Endothelial cell (in vitro differentiated cells): Measurements from ENCODE around the gene EML4. TPM values are rescaled to one million over a fixed set of nuclear protein-coding genes. Genes with fewer than 3 reads are reported as not detected.

Source experiments
- DNase-seq: peaks from one replicate; pipeline ENCODE4 v3.0.0; 2021; ENCODE audit warnings: low spot score
- H3K27ac Mint-ChIP-seq: one replicate; pipeline ENCODE4 v1.8.0; 2021; ENCODE audit warnings: mixed read lengths, inconsistent platforms; ENCODE audit not compliant: unreplicated experiment
- H3K27me3 Mint-ChIP-seq: one replicate; pipeline ENCODE4 v1.8.0; 2021; ENCODE audit warnings: mild to moderate bottlenecking, moderate library complexity, mixed read lengths, inconsistent platforms; ENCODE audit not compliant: unreplicated experiment
- H3K36me3 Mint-ChIP-seq: one replicate; pipeline ENCODE4 v1.8.0; 2021; ENCODE audit warnings: mild to moderate bottlenecking, low read depth, mixed read lengths, inconsistent platforms; ENCODE audit not compliant: unreplicated experiment
- H3K4me1 Mint-ChIP-seq: one replicate; pipeline ENCODE4 v1.8.0; 2021; ENCODE audit warnings: mild to moderate bottlenecking, mixed read lengths, inconsistent platforms; ENCODE audit not compliant: unreplicated experiment
- H3K4me3 Mint-ChIP-seq: one replicate; pipeline ENCODE4 v1.8.0; 2021; ENCODE audit warnings: mild to moderate bottlenecking, mixed read lengths, inconsistent platforms; ENCODE audit not compliant: unreplicated experiment
- H3K9me3 Mint-ChIP-seq: one replicate; pipeline ENCODE4 v1.8.0; 2021; ENCODE audit warnings: mixed read lengths, inconsistent platforms; ENCODE audit not compliant: unreplicated experiment
- total RNA-seq: library from RNA; stranded (reverse); fragmentation: NEBNext Ultra II Directional; extraction: Animal tissue kit (Norgen Biotek cat#: 25700); gene quantifications from one replicate; pipeline ENCODE4 v1.2.1, GENCODE V29; 2021; ENCODE audit not compliant: unreplicated experiment
- TF ChIP-seq, protein P1 (sequence below): fragments of 200-600 bp; sonication (generic); IDR thresholded peaks from one replicate; pipeline ENCODE4 v1.5.0; 2021; ENCODE audit warnings: antibody characterized with exemption; ENCODE audit not compliant: unreplicated experiment

The EML4 gene
- total RNA-seq, 1 donor from 2014 or later, result 49.7 TPM

GRCh38 chr2:42200926-42201855 is 32.0 kb downstream of the EML4 start:
- H3K4me1 Mint-ChIP-seq, result peaks cover 16% of the 10 kb centered on the region
- H3K27me3 Mint-ChIP-seq, result peaks cover 5% of the 10 kb centered on the region
- H3K4me3 Mint-ChIP-seq, result no peak overlapping the region
- no peaks in the 10 kb centered on the region for H3K9me3 Mint-ChIP-seq
- no peak for DNase-seq
- TF ChIP-seq, protein P1, sequence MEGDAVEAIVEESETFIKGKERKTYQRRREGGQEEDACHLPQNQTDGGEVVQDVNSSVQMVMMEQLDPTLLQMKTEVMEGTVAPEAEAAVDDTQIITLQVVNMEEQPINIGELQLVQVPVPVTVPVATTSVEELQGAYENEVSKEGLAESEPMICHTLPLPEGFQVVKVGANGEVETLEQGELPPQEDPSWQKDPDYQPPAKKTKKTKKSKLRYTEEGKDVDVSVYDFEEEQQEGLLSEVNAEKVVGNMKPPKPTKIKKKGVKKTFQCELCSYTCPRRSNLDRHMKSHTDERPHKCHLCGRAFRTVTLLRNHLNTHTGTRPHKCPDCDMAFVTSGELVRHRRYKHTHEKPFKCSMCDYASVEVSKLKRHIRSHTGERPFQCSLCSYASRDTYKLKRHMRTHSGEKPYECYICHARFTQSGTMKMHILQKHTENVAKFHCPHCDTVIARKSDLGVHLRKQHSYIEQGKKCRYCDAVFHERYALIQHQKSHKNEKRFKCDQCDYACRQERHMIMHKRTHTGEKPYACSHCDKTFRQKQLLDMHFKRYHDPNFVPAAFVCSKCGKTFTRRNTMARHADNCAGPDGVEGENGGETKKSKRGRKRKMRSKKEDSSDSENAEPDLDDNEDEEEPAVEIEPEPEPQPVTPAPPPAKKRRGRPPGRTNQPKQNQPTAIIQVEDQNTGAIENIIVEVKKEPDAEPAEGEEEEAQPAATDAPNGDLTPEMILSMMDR, result no peak
- no peaks in the 10 kb centered on the region for H3K36me3 Mint-ChIP-seq
- H3K27ac Mint-ChIP-seq, result no peak overlapping the region

GRCh38 chr2:42202634-42203008 is 33.5 kb downstream of the EML4 start:
- TF ChIP-seq, protein P1, result no peak
- Mint-ChIP-seq H3K4me3 (no peak overlapping the region), H3K27ac (no peak overlapping the region), H3K9me3 (no peaks in the 10 kb centered on the region), H3K4me1 (peaks cover 10% of the 10 kb centered on the region), H3K27me3 (peaks cover 5% of the 10 kb centered on the region), H3K36me3 (no peaks in the 10 kb centered on the region)
- DNase-seq, result no peak

GRCh38 chr2:42203792-42204191 is 34.6 kb downstream of the EML4 start:
- Mint-ChIP-seq H3K27ac (no peak overlapping the region), H3K4me3 (no peak overlapping the region), H3K9me3 (no peaks in the 10 kb centered on the region), H3K4me1 (peaks cover 10% of the 10 kb centered on the region), H3K36me3 (no peaks in the 10 kb centered on the region), H3K27me3 (peaks cover 5% of the 10 kb centered on the region)
- TF ChIP-seq, protein P1, result no peak
- no peak for DNase-seq

- no peak overlapping the region for H3K27ac Mint-ChIP-seq
- H3K4me1 Mint-ChIP-seq, result peaks cover 8% of the 10 kb centered on the region
- no peaks in the 10 kb centered on the region for H3K36me3 Mint-ChIP-seq
- no peak for DNase-seq
- no peak overlapping the region for H3K4me3 Mint-ChIP-seq
- no peaks in the 10 kb centered on the region for H3K9me3 Mint-ChIP-seq
- TF ChIP-seq, protein P1, result no peak
- H3K27me3 Mint-ChIP-seq, result peaks cover 2% of the 10 kb centered on the region
Observed at GRCh38 chr2:42205337-42205736, 36.2 kb downstream of the EML4 start.

DNA sequence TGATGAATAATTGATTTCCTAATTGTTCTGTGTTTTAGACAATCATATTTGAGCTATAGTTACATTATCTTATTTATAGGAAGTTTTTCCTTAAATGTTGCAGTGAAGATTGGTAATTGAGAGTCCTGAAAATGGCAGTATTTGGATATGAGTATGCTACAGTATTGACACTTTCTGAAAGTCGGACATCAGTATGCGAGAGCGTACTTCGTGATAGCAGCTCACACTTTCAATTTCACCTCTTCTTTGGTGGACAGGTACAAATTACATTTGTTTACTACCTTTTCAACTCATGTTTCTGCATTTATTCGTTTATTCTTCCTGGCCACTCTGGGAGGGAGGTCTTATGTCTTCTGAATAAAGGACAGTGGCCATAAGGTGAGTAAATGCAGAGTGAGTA is 38.7 kb downstream of the EML4 start:
- H3K27me3 Mint-ChIP-seq, result no peaks in the 10 kb centered on the region
- no peaks in the 10 kb centered on the region for H3K9me3 Mint-ChIP-seq
- H3K4me3 Mint-ChIP-seq, result no peak overlapping the region
- H3K27ac Mint-ChIP-seq, result no peak overlapping the region
- no peak for DNase-seq
- TF ChIP-seq, protein P1, result no peak
- H3K36me3 Mint-ChIP-seq, result no peaks in the 10 kb centered on the region
- H3K4me1 Mint-ChIP-seq, result peaks cover 8% of the 10 kb centered on the region
